GM21737 (cell line): ENCODE data around the gene BACE2.

Source experiments
- ATAC-seq: cut with Tn5 transposase; IDR thresholded peaks from one replicate; pipeline ENCODE4 v1.9.1; 2021; ENCODE audit warnings: mild to moderate bottlenecking, moderate library complexity; ENCODE audit not compliant: unreplicated experiment

BACE2 gene

DNA sequence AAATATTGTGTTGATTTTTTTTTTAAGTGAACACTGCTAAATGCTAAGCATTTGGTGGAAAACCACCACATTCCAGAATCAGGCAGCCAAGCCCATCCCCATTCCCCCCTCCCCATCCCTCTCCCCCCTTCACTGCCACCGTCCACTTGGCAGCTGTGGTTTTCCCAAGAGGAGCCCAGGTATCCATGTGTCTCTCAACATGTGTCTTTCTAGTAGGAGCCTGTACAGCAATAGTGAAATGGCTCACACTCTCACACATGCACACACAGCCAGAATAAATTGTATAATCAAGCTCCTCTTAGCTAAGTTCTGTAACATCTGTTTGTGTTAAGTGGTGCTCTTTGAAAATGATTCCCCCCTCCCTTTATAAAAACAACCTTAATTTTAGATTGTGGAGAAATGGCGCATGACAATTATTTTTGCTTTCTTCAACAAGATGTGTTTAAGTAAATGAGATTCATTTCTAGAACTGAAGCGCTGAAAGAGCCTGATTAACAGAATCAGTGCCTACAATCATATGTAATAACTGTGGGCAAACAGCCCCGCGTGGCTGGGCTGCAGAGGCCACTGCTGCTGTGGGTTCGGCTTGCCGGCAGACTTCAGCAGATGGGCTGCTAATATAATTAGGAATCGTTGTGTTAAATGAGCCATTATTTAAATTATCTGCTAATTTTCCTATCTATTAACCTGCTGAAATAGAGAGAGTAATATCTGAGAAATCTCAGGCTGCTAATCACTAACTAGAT lies 43.3 kb downstream of the BACE2 start:
- ATAC-seq = no peak

DNA sequence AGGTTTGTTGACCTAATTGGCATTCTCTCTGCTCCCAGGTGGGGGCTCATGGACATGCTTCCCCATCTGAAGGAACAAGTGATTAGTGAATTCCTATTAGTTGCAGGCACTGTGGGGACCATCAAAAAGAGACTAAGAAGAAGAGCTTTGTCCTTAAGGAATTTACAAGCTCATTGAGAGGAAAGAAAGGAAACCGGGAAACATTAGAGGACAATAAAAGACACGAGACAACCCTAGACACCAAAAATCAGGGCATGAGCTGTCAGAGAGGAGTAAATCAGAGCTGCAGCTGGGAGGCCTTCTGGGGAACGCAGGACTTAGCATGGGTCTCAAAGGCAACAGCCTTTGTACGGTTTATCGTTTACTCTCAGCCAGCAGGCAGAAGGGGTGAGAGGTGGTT lies 45.1 kb downstream of the BACE2 start:
- ATAC-seq = no peak

- no peak for ATAC-seq
Measured at GRCh38 chr21:41215856-41216408, 48.0 kb downstream of the BACE2 start.

DNA sequence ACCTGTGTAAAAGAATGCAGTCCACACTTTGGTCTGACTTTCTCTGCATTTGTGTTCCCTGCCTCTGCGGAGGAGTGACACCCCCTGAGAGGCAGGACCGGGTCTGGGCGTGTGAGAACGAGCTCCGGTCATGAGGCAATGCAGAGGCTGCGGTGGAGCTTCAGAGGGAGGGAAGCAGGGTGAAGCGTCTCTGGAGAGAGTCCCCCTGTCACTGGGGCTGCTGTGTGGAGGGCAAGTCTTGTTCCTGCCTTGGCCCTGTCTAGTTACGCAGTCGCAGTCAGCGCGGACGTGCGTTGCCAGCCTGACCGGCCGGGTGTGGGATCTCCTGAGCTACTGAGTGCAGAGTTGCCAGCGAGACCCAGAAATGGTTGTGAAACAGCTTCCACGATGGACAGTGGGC lies 48.5 kb downstream of the BACE2 start:
- ATAC-seq = no peak

DNA sequence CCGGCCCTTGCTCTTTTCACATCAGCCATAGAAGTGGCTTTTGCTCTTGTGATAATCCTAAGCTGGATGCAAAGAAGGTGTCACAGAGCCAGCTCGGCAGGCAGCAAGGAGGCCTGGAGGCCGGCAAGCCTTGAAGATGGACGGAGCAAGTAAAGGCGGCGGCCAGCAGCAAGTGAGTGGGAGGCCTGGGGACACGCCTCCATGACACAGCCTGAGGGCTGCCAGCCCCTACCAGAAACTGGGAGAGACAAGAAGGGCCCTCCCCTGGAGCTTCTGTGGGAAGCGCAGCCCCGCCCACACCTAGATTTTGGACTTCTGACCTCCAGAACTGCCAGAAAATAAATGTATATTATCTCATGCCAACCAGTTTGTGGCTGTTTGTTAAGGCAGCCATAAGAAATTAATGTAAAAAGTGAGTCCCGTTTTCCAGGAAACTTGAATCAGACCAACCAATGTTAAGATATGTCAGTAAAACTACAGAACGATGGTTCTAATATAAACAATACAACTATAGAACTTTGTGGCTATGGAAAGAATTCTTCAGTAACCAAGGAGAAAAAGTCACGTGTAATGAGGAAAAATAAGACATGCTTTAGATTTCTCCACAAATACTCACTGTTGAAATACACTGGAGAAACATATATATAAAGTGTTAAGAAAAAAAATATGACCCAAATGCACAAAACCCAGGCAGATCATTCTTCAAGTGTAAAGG lies 49.9 kb downstream of the BACE2 start:
- ATAC-seq = no peak

DNA sequence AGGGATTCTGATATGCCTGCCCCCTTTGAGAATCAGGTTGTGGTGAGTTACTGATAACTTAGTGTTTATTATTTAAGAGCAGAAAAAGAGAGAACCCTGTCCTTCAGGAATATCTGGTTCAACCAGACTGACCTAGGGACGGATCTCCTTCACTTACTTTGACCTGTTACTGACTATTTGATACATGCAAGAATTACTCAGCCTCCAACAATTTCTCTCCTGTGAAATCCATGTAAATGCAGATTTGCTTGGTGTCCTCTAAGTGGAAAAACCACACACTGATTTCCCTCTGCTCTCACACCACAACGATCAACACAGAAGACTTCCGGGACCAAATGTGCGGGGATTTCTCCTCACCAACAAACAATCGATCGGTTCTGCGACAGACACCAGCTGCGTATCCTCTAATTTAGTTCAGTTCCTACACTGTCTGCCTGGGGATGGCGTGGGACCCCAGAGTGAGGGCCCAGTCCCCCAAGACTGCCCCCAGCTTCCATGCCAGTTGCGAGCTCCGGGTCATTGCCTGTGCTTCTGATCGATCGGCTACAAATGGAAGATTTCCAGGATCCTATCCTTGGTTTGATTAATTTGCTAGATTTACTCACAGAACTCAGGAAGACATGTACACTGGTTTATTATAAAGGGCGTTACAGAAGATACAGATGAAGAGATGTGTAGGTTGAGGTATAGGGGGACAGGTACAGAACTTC lies 51.7 kb downstream of the BACE2 start:
- no peak for ATAC-seq

- ATAC-seq = no peak
Measured at GRCh38 chr21:41220208-41220733, 52.3 kb downstream of the BACE2 start.

DNA sequence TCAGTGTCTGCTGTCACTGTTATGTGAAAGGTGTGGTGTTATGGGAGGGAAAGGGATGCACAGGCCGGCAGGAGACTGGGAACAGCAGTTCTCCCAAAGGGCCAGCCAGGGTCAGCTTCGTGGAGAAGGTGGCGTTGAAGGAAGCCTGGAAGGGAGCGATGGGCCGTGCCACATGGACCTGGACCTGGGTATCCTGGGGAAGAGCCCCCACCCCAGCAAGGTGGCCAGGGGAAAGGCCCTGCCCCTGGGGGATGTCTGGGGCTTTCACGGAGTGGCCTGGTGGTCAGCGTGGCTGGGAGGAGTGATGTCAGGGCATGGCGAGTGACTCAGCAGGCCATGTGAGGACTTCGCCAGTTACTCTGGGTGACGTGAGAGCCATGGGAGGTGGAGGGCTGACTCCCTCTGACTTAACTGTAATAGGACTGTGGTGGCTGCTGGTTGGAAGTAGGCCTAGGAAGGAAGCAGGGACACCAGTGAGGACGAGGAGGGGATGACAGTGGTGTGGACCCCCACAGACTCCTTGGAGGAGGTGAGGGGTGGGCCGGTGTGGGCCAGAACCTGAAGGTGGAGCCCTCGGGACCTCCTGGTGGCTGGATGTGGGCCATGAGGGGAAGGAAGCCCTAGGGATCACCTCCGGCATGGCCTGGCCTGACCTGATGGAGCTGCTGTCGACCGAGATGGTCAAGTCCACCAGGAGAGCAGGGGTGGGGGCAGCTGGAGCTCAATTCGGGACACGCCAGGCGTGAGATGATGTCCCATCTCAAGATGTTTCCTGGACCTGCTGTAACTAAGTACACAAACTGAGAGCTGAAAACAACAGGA lies 54.5 kb downstream of the BACE2 start:
- ATAC-seq = no peak

GRCh38 chr21:41226853-41227252 lies 58.9 kb downstream of the BACE2 start:
- no peak for ATAC-seq

DNA sequence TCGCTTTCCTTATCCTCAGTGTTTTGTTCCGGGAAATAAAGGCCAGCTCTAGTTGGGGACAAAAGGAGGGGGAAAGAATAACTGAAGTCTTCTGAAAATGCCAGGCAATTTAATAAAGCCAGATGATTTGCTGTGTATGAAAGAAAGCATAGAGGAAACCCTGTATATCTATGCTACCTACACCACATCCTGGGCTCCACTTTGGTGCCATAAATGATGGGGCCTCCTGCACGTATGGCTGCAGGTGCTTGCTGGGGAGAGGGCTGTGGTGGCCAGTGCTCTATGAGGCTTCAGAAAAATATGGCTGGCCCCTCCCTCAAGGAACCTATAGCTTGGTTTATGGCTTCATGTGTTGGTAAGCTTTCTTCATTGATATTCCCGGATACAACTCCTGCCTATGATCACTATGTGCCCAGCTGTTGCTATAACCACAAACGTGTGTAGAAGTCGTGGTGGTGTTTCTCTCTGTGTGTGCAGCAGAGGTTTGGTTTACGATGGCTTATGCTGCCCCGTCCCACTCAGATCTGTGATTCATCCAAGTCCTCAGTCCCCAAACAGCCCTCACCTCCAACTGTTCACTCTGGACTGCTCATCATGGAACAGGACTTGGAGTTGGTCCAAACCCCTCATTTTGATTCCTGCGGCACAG lies 59.5 kb downstream of the BACE2 start:
- ATAC-seq = no peak

DNA sequence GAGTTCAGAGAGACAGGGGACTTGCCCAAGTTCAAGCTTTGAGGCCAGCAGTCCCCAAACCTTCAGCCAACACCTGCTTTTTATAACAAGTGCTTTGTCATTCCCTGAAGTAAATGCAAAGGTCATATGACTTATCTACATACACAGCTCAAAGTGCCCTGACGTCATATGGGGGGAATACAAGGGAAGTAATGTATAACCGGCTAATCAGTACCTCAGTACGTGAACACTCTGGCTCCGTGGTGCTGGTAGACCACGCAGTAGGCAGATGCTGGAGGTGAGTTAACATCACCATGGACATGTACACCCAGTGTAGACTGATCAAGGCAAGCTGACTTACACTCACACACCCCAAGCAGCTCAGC lies 60.0 kb downstream of the BACE2 start:
- no peak for ATAC-seq

DNA sequence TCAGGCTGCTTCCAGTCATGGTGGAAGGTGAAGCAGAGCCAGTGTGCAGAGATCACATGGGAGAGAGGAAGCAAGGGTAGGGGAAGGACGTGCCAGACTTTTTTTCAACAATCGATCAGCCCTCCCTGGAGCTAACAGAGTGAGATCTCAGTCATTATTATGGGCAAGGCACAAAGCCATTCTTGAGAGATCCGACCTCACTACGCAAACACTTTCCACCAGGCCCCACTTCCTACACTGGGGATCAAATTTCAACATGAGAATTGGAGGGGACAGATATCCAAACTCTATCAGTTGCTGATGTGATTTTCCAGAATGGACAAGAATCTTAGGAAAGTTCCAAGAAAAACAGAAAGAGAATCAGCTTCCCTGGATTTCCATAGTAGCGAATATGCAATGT lies 60.5 kb downstream of the BACE2 start:
- ATAC-seq = no peak

- no peak for ATAC-seq
Measured at GRCh38 chr21:41228958-41229357, 61.0 kb downstream of the BACE2 start.

DNA sequence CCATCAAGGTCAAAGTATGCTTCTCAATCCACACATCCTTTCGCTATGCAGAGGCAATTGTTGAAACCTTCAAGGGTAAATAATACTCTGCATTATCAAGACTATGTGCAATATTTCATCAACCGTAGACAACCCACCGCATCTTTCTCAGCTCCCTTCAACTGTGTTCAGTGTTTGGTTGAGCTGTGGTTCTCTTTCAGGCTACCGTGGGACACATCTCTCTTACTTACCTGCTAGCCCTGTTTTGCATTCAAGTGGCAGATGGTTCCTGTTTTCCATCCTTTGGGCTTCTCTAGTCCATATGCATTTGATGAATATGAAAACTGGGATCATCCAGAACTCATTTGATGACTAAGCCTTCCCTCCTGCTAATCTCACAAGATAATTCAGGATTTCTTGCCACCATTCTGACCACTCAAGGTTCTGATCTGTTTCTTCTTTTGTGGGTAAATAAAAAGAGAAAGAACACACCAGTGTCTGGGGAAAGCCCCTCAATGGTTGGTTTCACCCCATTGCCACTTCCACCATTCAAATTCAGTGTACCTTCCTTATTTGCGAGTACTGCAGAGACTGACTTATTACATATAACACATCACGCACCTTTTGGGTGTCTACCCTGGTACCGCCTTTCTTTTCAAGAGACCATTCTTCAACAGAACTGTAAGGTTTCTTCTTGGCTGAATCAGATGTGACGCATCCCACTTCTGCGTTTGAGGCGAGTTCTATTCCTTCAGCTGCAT lies 61.7 kb downstream of the BACE2 start:
- no peak for ATAC-seq

- ATAC-seq = no peak
Measured at GRCh38 chr21:41230497-41230896, 62.5 kb downstream of the BACE2 start.

- no peak for ATAC-seq
Measured at GRCh38 chr21:41231060-41231459, 63.1 kb downstream of the BACE2 start.

- no peak for ATAC-seq
Measured at GRCh38 chr21:41232013-41232412, 64.1 kb downstream of the BACE2 start.

DNA sequence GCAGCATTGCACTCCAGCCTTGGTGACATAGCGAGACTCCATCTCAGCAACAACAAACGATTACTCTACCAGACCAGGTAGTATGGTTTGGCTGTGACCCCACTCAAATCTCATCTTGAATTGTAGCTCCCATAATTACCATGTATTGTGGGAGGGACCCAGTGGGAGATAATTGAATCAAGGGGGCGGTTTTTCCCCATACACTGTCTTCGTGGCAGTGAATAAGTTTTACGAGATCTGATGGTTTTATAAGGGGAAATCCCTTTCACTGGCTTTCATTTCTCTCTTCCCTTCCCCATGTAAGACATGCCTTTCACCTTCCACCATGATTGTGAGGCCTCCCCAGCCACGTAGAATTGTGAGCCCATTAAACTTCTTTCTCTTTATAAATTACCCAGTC lies 66.0 kb downstream of the BACE2 start:
- no peak for ATAC-seq

- no peak for ATAC-seq
Measured at GRCh38 chr21:41234569-41234968, 66.6 kb downstream of the BACE2 start.
